HepG2 (cell line): ENCODE results near the gene HNRNPR. TPM values are rescaled to one million over a fixed set of nuclear protein-coding genes. Genes with fewer than 3 reads are reported as not detected.

Experiments used
- CEBPB ChIP-seq: IDR thresholded peaks from 2 replicates; pipeline ENCODE4 v1.6.1; 2011; ENCODE audit warnings: low read depth, low read length, improper control_type of control experiment, borderline replicate concordance
- CHCHD3 ChIP-seq: sonication (generic); formaldehyde crosslinking; IDR thresholded peaks from 2 replicates; pipeline ENCODE4 v1.8.0; 2022; ENCODE audit warnings: mild to moderate bottlenecking, missing genetic modification reagents, moderate library complexity
- DMTF1 ChIP-seq: sonication (generic); formaldehyde crosslinking; IDR thresholded peaks from 2 replicates; pipeline ENCODE4 v1.4.0; 2020; ENCODE audit warnings: mild to moderate bottlenecking, missing genetic modification reagents
- EHMT2 ChIP-seq: fragments of 200-600 bp; sonication (generic); IDR thresholded peaks from 2 replicates; pipeline ENCODE4 v1.7.0; 2017; ENCODE audit warnings: antibody characterized with exemption, low read depth, low read length, borderline replicate concordance
- ETV6 ChIP-seq: sonication (generic); formaldehyde crosslinking; conservative IDR thresholded peaks from 2 replicates; pipeline ENCODE4 v1.4.0; 2020; ENCODE audit warnings: missing genetic modification reagents
- FOSL1 ChIP-seq: sonication (generic); formaldehyde crosslinking; IDR thresholded peaks from 2 replicates; pipeline ENCODE4 v1.9.0; 2021; ENCODE audit warnings: missing genetic modification reagents, borderline replicate concordance
- HOXA3 ChIP-seq: sonication (generic); formaldehyde crosslinking; IDR thresholded peaks from 2 replicates; pipeline ENCODE4 v1.5.0; 2020; ENCODE audit warnings: missing genetic modification reagents
- IRX3 ChIP-seq: sonication (generic); formaldehyde crosslinking; IDR thresholded peaks from 2 replicates; pipeline ENCODE4 v1.8.1; 2023; ENCODE audit warnings: mild to moderate bottlenecking, low read depth, missing genetic modification reagents, borderline replicate concordance
- JARID2 ChIP-seq: sonication (generic); formaldehyde crosslinking; IDR thresholded peaks from 2 replicates; pipeline ENCODE4 v1.8.1; 2023; ENCODE audit warnings: missing genetic modification reagents, inconsistent platforms; ENCODE audit not compliant: insufficient replicate concordance
- JUN ChIP-seq: sonication (generic); formaldehyde crosslinking; IDR thresholded peaks from 2 replicates; pipeline ENCODE4 v1.4.0; 2020; ENCODE audit warnings: mild to moderate bottlenecking, missing genetic modification reagents
- MEIS2 ChIP-seq: sonication (generic); formaldehyde crosslinking; IDR thresholded peaks from 2 replicates; pipeline ENCODE4 v1.9.0; 2021; ENCODE audit warnings: mild to moderate bottlenecking, missing genetic modification reagents
- MXI1 ChIP-seq: IDR thresholded peaks from 3 replicates; pipeline ENCODE4 v1.6.1; 2012; ENCODE audit warnings: low read depth, low read length, inconsistent platforms, borderline replicate concordance
- RFXAP ChIP-seq: sonication (generic); formaldehyde crosslinking; IDR thresholded peaks from 2 replicates; pipeline ENCODE4 v1.4.0; 2020; ENCODE audit warnings: missing genetic modification reagents, borderline replicate concordance
- SMAD9 ChIP-seq: sonication (generic); formaldehyde crosslinking; IDR thresholded peaks from 2 replicates; pipeline ENCODE4 v1.5.1; 2020; ENCODE audit warnings: mild to moderate bottlenecking, missing genetic modification reagents
- SP5 ChIP-seq: IDR thresholded peaks from 2 replicates; pipeline ENCODE4 v1.6.1; 2016; ENCODE audit warnings: low read depth, borderline replicate concordance
- SRY ChIP-seq: sonication (generic); formaldehyde crosslinking; IDR thresholded peaks from 2 replicates; pipeline ENCODE4 v1.8.0; 2022; ENCODE audit warnings: mild to moderate bottlenecking, missing genetic modification reagents
- ZMAT3 ChIP-seq: sonication (generic); formaldehyde crosslinking; conservative IDR thresholded peaks from 2 replicates; pipeline ENCODE4 v1.7.0; 2021; ENCODE audit warnings: missing genetic modification reagents
- ZMYM4 ChIP-seq: sonication (generic); formaldehyde crosslinking; IDR thresholded peaks from 2 replicates; pipeline ENCODE4 v1.8.1; 2023; ENCODE audit warnings: mild to moderate bottlenecking, missing genetic modification reagents
- ZNF274 ChIP-seq: sonication (generic); formaldehyde crosslinking; IDR thresholded peaks from 2 replicates; pipeline ENCODE4 v1.5.1; 2020; ENCODE audit warnings: mild to moderate bottlenecking, missing genetic modification reagents
- ZNF512B ChIP-seq: sonication (generic); formaldehyde crosslinking; IDR thresholded peaks from 2 replicates; pipeline ENCODE4 v1.5.1; 2020; ENCODE audit warnings: missing genetic modification reagents, mild to moderate bottlenecking, borderline replicate concordance
- polyA plus RNA-seq, 8 experiments: library from polyadenylated mRNA; depleted of rRNA in 3 of 8; stranded (reverse) in 7 of 8; unstranded in 1 of 8; fragments of >200 nt; fragmentation: Illumina TruSeq in 4 of 8; extraction: Trizol in 4 of 8; gene quantifications; 2 replicates each; pipeline versions ENCODE4 v1.2.1 to v1.2.3, GENCODE V29; 2011 to 2016; ENCODE audit warnings: low read depth in 4 of 8, missing spikeins in 1 of 8, mixed read lengths in 1 of 8; ENCODE audit not compliant: insufficient read depth in 1 of 8
- total RNA-seq, 5 experiments: library from RNA; depleted of rRNA; stranded (reverse); fragments of >200 nt; fragmentation: Illumina TruSeq; extraction: Trizol; gene quantifications; 2 replicates each; pipeline ENCODE4 v1.2.3, GENCODE V29; 2016; ENCODE audit warnings: low read depth in 1 of 5
- TF ChIP-seq, protein P1 (sequence below): IDR thresholded peaks from 2 replicates; pipeline ENCODE4 v1.6.1; 2018; ENCODE audit warnings: missing genetic modification reagents

The HNRNPR gene
- total and polyA plus RNA-seq, 2 of the 13 experiments (the other 11 are each of a cell fraction or from before 2014, with no cell fraction given): 133 to 216 TPM

DNA sequence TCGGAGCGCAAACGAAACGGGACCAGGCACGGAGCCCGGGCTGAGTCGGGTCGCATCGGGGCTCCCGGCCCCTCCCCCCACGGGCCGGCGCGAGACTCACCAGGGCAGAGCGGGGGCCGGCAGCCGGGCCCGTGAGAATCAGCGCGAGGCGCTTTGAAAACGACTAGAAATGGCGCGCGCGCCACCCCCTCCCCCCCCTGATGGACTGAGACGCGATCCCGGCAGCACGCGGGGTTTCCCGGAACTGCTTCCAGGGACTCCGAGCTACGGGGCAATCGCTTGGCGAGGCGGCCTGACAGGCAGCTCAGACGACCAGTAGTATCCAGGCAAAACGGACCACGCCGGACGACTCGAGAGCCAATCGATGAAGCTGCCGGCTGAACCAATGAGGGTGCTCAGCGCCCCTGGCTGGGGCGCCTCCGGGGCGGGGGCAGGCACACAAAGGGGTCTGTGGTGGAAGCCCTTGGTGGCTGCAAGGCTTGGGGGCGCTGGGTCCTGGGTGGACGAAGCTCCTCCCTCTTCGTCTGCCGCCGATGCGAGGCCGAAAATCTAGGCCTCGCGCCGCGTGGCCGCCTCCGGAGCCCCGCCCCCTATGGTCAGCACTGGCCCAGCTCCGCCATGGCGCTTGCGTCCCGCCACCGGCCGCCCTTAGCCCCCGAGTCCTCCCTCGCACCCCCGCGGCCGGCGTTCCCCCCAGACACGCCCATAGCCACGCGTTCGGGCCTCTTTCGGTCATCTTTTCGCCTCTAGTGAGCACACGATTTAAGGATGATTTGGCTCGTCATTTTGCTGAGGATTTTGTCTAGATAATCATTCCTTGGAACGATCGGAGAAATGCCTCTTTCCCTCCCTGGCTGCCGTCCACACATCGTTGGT is at the start of gene HNRNPR (continued):
- TF ChIP-seq IRX3 (peak; percentile 59; the same call in 1 of the 2 replicates), MXI1 (peak; percentile 87; the same call in 2 of the 3 replicates), JARID2 (CRISPR knock-in tag) (no peak), ZNF274 (CRISPR knock-in tag) (no peak; the same call in 1 of the 2 replicates), CHCHD3 (CRISPR knock-in tag) (no peak), SRY (CRISPR knock-in tag) (peak; percentile 23), CEBPB (no peak), ZNF512B (CRISPR knock-in tag) (no peak), MEIS2 (0 out of 2 replicates have a peak, but pooled peaks have one; percentile 18), SMAD9 (CRISPR knock-in tag) (no peak), ETV6 (CRISPR knock-in tag) (peak; percentile 31; the same call in 1 of the 2 replicates), RFXAP (CRISPR knock-in tag) (peak; percentile 86), HOXA3 (CRISPR knock-in tag) (peak; percentile 87), FOSL1 (CRISPR knock-in tag) (no peak), SP5 (CRISPR knock-in tag) (peak; percentile 83; the same call in 1 of the 2 replicates), ZMAT3 (CRISPR knock-in tag) (0 out of 2 replicates have a peak, but pooled peaks have one; percentile 24), EHMT2 (no peak), DMTF1 (CRISPR knock-in tag) (no peak), JUN (CRISPR knock-in tag) (no peak), ZMYM4 (CRISPR knock-in tag) (peak; percentile 80)
- TF ChIP-seq, protein P1, sequence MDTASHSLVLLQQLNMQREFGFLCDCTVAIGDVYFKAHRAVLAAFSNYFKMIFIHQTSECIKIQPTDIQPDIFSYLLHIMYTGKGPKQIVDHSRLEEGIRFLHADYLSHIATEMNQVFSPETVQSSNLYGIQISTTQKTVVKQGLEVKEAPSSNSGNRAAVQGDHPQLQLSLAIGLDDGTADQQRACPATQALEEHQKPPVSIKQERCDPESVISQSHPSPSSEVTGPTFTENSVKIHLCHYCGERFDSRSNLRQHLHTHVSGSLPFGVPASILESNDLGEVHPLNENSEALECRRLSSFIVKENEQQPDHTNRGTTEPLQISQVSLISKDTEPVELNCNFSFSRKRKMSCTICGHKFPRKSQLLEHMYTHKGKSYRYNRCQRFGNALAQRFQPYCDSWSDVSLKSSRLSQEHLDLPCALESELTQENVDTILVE (CRISPR knock-in tag): peak; percentile 54; the same call in 1 of the 2 replicates
